GM12874 (cell line): ENCODE measurements around the gene AGMO.

Source experiments
- TF ChIP-seq, protein P1 (sequence below): IDR thresholded peaks from 2 replicates; pipeline ENCODE4 v1.5.1; 2011; ENCODE audit warnings: low read depth, mild to moderate bottlenecking, control low read depth, low read length, moderate library complexity; ENCODE audit not compliant: insufficient read depth

Gene AGMO

DNA sequence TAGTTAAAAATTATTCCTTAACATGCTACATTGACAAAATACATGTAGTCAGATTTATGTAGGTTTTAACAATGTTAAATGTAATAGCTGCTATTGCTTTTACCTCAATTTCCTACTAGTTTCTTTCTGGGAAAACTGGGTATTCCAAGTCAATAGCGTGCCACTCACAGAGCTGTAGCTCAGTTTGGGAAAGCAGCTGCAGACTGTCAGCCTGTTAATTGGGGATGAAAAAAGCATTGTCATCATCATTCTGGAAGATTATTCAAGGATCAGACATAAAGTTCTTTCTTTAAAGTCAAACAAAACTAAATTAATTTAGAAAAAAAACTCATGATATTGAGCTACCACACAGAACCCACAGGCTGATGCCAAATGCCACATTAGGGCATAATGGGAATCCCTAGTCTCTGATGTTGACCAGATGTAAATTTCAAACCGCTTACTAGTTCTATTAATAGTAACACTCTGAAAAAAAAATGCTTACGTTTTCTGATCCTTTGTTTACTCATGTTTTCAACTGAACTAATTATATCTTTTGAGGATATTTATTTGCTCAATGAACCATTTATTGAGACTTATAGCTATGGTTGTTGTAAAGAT is 19.6 kb upstream of the AGMO start:
- TF ChIP-seq, protein P1, sequence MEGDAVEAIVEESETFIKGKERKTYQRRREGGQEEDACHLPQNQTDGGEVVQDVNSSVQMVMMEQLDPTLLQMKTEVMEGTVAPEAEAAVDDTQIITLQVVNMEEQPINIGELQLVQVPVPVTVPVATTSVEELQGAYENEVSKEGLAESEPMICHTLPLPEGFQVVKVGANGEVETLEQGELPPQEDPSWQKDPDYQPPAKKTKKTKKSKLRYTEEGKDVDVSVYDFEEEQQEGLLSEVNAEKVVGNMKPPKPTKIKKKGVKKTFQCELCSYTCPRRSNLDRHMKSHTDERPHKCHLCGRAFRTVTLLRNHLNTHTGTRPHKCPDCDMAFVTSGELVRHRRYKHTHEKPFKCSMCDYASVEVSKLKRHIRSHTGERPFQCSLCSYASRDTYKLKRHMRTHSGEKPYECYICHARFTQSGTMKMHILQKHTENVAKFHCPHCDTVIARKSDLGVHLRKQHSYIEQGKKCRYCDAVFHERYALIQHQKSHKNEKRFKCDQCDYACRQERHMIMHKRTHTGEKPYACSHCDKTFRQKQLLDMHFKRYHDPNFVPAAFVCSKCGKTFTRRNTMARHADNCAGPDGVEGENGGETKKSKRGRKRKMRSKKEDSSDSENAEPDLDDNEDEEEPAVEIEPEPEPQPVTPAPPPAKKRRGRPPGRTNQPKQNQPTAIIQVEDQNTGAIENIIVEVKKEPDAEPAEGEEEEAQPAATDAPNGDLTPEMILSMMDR = no peak

DNA sequence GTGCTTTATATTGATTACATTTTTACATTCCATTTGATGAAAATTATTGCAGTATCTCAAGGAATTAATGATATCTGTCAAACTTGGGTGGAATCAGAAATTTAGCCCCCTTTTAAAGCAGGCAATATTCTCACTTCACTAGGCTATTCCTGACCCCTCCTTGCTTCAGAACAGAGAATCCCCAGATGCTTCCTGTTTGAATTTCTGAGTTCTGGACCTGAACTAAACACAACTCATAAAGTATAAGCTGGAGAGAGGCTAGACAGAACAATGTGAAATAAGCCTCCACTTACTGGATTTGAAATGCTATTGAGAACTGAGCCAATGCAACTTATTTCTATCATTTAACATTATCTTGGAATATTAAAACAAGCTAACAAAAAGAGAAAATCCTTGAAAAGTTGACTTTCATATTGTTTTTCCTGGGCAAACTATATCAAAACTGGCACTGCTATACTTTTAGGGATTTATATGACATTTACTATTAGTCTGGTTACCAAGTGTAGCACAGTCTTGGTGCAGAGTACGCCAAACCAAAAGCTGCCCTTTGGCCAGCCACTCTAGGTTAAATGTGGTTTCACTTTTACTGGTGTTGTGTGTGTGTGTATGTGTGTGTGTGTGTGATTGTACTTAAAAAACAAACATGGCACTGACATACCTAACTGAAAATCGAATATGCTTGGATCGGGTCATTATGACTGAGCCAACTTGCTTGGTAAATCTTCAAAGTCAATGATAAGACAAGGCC is 19.0 kb upstream of the AGMO start:
- TF ChIP-seq, protein P1 = no peak

DNA sequence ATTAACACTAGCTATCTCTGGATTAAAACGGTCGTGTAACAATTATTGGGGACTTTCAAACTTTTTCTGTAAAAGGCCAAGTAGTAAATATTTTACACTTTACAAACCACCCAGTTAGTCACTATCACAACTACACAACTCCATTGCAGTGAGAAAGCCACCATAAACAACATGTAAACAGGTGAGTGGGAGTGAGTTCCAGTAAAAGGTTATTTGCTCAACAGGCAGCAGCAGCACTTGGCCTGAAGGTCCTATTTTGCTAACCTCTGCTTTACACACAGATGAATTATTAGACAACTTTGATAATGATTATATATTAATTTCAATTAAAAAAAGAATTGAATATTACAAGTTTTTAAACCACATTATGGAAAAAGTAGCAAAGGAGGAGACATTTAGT is 15.8 kb upstream of the AGMO start:
- TF ChIP-seq, protein P1 = no peak

DNA sequence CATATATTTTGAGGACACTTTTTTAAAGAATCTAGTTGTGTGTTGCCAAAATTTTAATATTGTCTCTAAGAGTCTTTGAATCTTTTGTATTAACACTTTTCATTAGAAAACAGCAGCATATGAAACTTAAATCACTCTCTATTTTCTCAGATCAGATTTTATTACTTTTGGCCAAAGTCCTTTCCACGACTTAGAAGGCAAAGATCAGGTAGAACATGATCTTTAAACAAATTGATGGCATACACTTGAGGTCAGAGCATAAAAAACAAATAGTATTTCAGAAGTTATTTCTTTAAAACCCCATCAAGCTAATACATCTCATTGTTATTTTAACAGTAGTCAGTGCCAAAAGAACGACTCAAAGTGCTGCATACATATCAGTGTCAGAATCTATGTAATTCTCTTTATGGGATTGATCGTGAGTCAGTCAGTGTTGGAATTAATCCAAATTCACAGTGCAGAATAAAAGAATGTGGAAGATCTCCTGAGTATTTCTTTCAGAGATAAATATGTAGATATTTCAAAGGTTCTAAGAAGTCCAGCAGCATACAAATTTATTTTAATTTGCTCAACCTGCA is 9.6 kb upstream of the AGMO start:
- TF ChIP-seq, protein P1 = no peak

DNA sequence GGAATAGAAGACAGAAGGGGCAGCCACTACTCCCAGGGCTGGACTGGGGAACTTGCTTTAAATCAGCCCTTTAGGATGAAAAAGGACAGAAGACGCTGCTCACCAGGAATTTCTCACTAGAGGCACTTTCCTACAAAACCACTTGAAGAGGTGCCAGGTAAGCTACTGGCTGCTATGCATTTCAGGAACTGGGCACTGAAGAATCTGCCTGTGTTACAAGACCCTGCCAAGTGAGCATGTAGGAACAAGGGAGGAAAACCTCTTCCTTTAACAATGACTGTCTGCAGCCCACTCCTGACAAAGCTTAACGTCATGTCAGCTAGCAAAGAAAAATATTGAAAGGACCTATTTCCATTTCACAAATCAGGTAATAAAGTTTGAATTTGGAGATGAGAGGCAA is 5.8 kb upstream of the AGMO start:
- TF ChIP-seq, protein P1 = no peak

DNA sequence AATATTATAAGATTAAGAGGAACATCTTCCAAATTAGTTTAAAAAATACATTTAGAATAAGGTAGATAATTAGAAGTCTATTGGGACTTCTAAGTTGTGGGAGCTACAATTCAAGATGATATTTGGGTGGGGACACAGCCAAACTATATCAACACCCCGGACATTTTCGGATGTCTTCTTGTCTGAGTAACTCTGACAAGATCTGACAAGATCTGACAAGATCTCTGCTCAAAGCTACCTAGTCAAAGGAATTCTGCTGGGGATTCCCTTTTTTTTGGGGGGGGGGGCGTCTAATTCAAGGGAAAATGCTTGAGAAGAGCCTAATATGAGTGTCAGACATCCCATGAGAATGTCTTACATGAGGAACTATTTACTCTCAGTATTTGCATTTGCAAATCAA is 5.2 kb upstream of the AGMO start:
- TF ChIP-seq, protein P1 = no peak

DNA sequence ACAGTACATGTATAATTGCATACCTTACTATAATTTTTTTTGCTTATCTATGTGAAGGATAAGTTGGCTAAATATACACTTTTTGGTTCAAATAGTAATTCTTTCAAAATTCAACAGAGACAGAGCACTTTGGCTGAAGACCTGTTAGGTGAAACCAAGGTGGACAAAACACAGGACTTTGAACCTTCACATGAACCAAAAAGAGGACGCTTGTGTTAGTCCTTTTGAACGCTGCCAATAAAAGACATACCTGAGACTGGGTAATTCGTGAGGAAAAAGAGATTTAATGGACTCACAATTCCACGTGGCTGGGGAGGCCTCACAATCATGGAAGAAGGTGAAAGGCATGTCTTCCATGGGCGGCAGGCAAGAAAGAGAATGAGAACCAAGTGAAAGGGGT is 4.7 kb upstream of the AGMO start:
- TF ChIP-seq, protein P1 = no peak
